BJ (cell line): ENCODE data around the gene KDM5B. TPM values are rescaled to one million over a fixed set of nuclear protein-coding genes. Genes with fewer than 3 reads are reported as not detected.

Experiments used
- CTCF ChIA-PET: fragments of 350-600 bp; formaldehyde crosslinking; extraction: SDS; loops from one replicate; lab custom pipeline; 2021; ENCODE audit warnings: antibody characterized with exemption, inconsistent platforms; lab: Yijun Ruan, JAX
- POLR2A ChIA-PET: fragments of 300-600 bp; sonication (Branson Sonifier 250); formaldehyde crosslinking; extraction: SDS; loops from one replicate; lab custom pipeline; 2021; ENCODE audit warnings: antibody characterized with exemption; lab: Charles Lee
- DNase-seq: peaks from one replicate; pipeline ENCODE4 v3.0.0-alpha.2; 2011; ENCODE audit warnings: low read depth
- H3K27me3 ChIP-seq: 2 replicates; pipeline ENCODE4 v1.6.0; 2011; ENCODE audit warnings: low read length; ENCODE audit not compliant: control insufficient read depth, insufficient read depth
- H3K36me3 ChIP-seq: 2 replicates; pipeline ENCODE4 v1.5.1; 2011; ENCODE audit warnings: low read length; ENCODE audit not compliant: control insufficient read depth, insufficient read depth
- H3K4me3 ChIP-seq: 2 replicates; pipeline ENCODE4 v1.5.1; 2011; ENCODE audit warnings: low read depth, mild to moderate bottlenecking, control low read depth, low read length
- polyA plus RNA-seq: library from polyadenylated mRNA; depleted of rRNA; stranded (reverse); fragments of >200 nt; gene quantifications from 2 replicates; pipeline ENCODE4 v1.2.3, GENCODE V29; 2011
- TF ChIP-seq, protein P1 (sequence below): IDR thresholded peaks from 2 replicates; pipeline ENCODE4 v1.5.1; 2011; ENCODE audit warnings: low read depth, mild to moderate bottlenecking, control low read depth, inconsistent platforms, low read length, moderate library complexity; ENCODE audit not compliant: insufficient read depth

The KDM5B gene
- polyA plus RNA-seq, 1 experiment, result 39.6 TPM

DNA sequence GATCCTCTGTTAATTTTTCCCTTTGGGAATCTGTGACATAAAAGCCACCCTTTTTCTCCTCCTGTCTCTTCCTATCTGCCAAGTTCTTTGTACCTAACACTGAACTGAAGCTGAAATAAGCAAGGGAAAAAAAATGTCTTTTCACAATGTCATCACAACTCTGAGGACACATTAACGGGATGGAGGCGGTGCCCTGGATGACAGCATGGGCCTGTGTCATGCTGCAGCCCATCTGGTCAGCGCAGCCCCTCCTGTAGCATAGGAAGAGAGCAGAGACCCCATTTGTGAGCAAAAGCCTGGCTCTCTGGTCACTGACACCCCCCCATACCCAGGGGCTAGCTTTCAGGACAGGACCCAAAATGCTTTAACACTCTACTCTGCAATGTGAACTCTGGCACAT is 120.4 kb downstream of the KDM5B start:
- ChIA-PET CTCF (no interaction called here), POLR2A (no interaction called here)
- H3K4me3 ChIP-seq, result no peak overlapping the region
- H3K27me3 ChIP-seq, result peaks cover 29% of the 10 kb centered on the region
- no peak for DNase-seq
- TF ChIP-seq, protein P1, sequence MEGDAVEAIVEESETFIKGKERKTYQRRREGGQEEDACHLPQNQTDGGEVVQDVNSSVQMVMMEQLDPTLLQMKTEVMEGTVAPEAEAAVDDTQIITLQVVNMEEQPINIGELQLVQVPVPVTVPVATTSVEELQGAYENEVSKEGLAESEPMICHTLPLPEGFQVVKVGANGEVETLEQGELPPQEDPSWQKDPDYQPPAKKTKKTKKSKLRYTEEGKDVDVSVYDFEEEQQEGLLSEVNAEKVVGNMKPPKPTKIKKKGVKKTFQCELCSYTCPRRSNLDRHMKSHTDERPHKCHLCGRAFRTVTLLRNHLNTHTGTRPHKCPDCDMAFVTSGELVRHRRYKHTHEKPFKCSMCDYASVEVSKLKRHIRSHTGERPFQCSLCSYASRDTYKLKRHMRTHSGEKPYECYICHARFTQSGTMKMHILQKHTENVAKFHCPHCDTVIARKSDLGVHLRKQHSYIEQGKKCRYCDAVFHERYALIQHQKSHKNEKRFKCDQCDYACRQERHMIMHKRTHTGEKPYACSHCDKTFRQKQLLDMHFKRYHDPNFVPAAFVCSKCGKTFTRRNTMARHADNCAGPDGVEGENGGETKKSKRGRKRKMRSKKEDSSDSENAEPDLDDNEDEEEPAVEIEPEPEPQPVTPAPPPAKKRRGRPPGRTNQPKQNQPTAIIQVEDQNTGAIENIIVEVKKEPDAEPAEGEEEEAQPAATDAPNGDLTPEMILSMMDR, result no peak
- no peaks in the 10 kb centered on the region for H3K36me3 ChIP-seq

DNA sequence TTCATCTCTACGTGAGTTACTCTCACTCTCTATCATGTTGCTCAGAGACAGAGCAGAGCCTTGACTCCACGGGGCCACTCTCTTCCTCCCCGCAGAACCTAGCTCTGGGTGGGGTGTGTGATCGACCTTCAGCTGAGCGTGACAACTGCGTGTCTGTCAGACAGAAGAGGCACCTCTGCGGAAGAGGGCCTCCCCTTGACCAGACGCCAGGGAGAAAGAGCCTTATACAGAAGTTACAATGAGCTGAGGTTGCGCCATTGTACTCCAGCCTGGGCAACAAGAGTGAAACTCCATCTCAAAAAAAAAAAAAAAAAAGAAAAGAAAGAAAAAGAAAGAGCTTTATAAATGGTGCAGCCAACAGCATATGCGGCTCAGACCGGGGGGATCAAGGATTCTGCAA is 120.9 kb downstream of the KDM5B start:
- POLR2A ChIA-PET, result no interaction called here
- DNase-seq, result no peak
- Histone ChIP-seq H3K27me3 (peaks cover 32% of the 10 kb centered on the region), H3K36me3 (no peaks in the 10 kb centered on the region), H3K4me3 (no peak overlapping the region)
- CTCF ChIA-PET, result no interaction called here
- TF ChIP-seq, protein P1, result no peak

DNA sequence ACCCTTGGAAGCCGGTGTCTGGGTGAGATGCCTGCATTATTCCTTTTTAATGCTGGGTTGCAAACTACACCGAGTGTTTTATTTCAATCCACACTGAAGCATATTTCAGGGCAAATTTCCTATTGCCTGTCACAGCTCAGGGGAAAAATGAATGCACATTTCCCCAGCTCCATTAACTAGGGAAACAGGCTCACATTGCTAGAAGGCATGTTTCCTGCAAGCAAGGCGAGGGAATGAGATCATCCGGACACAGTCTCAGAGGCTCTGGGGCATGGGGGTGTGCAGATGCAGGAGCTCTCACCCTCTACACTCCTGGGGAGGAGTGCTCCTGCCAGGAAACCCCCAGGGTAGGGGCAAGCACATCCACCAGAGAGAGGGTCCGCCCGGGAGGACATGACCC is 122.6 kb downstream of the KDM5B start:
- H3K4me3 ChIP-seq, result no peak overlapping the region
- ChIA-PET POLR2A (no interaction called here), CTCF (interaction anchor here (1.3 kb wide), 1 partner anchor 502 kb away, joined by 4 read pairs; no protein-coding TSS in a partner anchor)
- TF ChIP-seq, protein P1, result no peak
- H3K36me3 ChIP-seq, result no peaks in the 10 kb centered on the region
- DNase-seq, result no peak
- H3K27me3 ChIP-seq, result peaks cover 41% of the 10 kb centered on the region

DNA sequence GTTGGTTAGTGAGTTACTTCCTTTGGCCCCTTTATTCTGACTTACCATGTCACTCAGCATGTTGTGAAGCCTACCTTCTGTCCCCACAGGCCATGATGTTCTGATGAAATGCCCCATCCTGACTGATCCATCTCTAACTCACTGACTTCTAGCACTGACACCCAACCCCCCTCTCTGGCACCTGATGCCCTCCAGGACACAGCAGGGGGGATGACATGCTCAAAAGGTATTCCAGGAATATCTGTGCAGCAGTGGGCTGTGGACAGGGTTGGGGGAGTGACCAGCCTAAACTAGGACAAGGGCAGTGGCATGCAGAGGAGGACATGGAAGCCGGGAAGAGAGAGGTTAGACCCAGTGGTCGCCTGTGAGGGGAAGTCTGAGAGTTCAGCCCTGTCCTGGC is 123.5 kb downstream of the KDM5B start:
- Histone ChIP-seq H3K27me3 (peaks cover 42% of the 10 kb centered on the region), H3K4me3 (no peak overlapping the region), H3K36me3 (no peaks in the 10 kb centered on the region)
- TF ChIP-seq, protein P1, result no peak
- POLR2A ChIA-PET, result no interaction called here
- no peak for DNase-seq
- CTCF ChIA-PET, result no interaction called here

DNA sequence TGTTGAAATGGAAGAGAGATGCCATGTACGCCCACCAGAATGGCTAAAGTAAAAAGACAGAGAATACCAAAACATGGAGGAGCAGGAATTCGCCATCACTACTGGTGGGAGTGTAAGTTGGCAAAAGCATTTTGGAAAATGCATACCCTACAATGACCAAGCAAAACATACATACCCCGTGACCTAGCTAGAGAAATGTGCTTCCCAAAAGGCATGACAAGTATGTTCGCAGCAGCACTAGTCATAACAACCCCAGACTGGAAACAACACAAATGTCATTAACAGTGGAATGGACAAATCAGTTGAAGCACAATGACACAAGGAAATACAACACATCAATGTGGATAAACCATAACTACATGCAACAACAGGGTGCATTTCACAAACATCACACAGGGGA is 125.2 kb downstream of the KDM5B start:
- no peak overlapping the region for H3K4me3 ChIP-seq
- peaks cover 42% of the 10 kb centered on the region for H3K27me3 ChIP-seq
- TF ChIP-seq, protein P1, result no peak
- POLR2A ChIA-PET, result no interaction called here
- CTCF ChIA-PET, result interaction anchor here (1.1 kb wide), 1 partner anchor 22 kb away, joined by 3 read pairs; no protein-coding TSS in a partner anchor
- no peak for DNase-seq
- H3K36me3 ChIP-seq, result no peaks in the 10 kb centered on the region
